GM19351 (cell line): ENCODE data around the gene PCDHGA6.
A peak's percentile ranks its signal among the peaks of the same experiment; 100 is the strongest.

Experiments used
- ATAC-seq: cut with Tn5 transposase; IDR thresholded peaks from one replicate; pipeline ENCODE4 v1.9.1; 2021; ENCODE audit warnings: mild to moderate bottlenecking, moderate library complexity; ENCODE audit not compliant: unreplicated experiment

PCDHGA6 gene

GRCh38 chr5:141419074-141419880 lies 45.6 kb downstream of the PCDHGA6 start:
- no peak for ATAC-seq

DNA sequence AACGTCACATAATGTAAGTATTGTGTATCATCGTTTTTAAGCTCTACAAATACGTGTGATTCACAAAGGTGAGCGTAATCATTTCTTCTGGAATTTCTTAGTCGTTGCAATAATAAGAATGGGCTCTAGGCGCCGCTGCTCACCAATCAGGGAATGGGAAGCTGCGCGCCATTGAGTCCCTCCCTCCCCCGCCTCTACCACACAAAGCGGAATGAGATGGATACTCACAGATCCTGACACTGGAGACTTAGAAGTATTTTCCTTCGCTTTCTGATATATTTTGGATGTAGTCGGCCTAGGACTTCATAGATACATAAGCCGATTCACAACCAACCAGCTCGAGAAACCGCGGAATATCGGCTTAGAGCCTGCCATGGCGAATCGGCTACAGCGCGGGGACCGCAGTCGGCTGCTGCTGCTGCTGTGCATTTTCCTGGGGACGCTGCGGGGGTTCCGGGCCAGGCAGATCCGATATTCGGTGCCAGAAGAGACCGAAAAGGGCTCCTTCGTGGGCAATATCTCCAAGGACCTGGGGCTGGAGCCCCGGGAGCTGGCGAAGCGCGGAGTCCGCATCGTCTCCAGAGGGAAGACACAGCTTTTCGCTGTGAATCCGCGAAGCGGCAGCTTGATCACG lies 47.3 kb downstream of the PCDHGA6 start, which contains the start of gene PCDHGA11:
Gene PCDHGA11, plus strand, starts transcription at position 197 of the 634 bp plus-strand sequence. Its CDS starts 177 bp downstream, at position 374.
- peak; percentile 43 for ATAC-seq

DNA sequence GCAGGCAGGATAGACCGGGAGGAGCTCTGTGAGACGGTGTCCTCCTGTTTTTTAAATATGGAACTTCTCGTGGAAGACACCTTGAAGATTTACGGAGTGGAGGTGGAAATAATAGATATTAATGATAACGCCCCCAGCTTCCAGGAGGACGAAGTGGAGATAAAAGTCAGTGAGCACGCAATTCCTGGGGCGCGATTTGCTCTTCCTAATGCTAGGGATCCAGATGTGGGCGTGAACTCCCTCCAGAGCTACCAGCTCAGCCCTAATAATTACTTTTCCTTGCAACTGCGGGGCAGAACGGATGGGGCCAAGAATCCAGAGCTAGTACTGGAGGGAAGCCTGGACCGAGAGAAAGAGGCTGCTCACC lies 47.8 kb downstream of the PCDHGA6 start:
- ATAC-seq: no peak

DNA sequence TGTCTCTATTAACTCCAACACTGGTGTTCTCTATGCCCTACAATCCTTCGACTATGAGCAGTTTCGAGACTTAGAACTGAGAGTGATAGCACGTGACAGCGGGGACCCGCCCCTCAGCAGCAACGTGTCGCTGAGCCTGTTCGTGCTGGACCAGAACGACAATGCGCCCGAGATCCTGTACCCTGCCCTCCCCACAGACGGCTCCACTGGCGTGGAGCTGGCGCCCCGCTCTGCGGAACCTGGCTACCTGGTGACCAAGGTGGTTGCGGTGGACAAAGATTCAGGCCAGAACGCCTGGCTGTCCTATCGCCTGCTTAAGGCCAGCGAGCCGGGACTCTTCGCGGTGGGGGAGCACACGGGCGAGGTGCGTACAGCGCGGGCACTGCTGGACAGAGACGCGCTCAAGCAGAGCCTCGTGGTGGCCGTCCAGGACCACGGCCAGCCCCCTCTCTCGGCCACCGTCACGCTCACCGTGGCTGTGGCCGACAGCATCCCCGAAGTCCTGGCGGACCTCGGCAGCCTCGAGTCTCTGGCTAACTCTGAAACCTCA lies 49.1 kb downstream of the PCDHGA6 start:
- ATAC-seq: no peak

GRCh38 chr5:141427783-141428426 lies 54.2 kb downstream of the PCDHGA6 start:
- ATAC-seq: no peak
